Eye (tissue), 1 donor: Measurements from ENCODE around the gene BCOR.

ENCODE experiments used
- DNase-seq: peaks from one replicate; pipeline ENCODE4 v3.0.0-alpha.2; 2015

BCOR gene

GRCh38 chrX:40111868-40112267 lies 14.1 kb upstream of the BCOR start:
- no peak for DNase-seq

- peak; percentile 76 for DNase-seq
These were observed 11.7 kb upstream of the BCOR start for GRCh38 chrX:40109288-40110008.

- no peak for DNase-seq
These were observed 11.2 kb upstream of the BCOR start for GRCh38 chrX:40108959-40109287.

- peak; percentile 81 for DNase-seq
These were observed 10.6 kb upstream of the BCOR start for GRCh38 chrX:40108162-40108958.

- DNase-seq, result peak; percentile 71
These were observed 9.8 kb upstream of the BCOR start for GRCh38 chrX:40107291-40108161.

- DNase-seq, result no peak
These were observed 9.0 kb upstream of the BCOR start for GRCh38 chrX:40106676-40107290.

GRCh38 chrX:40105835-40106675 lies 8.3 kb upstream of the BCOR start:
- DNase-seq, result peak; percentile 88

GRCh38 chrX:40104985-40105834 lies 7.5 kb upstream of the BCOR start:
- DNase-seq, result peak; percentile 74

- DNase-seq, result peak; percentile 55
These were observed 6.8 kb upstream of the BCOR start for GRCh38 chrX:40104630-40104984.

- DNase-seq, result peak; percentile 29
These were observed 6.0 kb upstream of the BCOR start for GRCh38 chrX:40103565-40104323.

GRCh38 chrX:40102393-40103381 lies 4.9 kb upstream of the BCOR start:
- DNase-seq, result peak; percentile 62

GRCh38 chrX:40101430-40101802 lies 3.7 kb upstream of the BCOR start:
- DNase-seq, result peak; percentile 11

- peak; percentile 35 for DNase-seq
These were observed 3.0 kb upstream of the BCOR start for GRCh38 chrX:40100537-40101429.

GRCh38 chrX:40100141-40100536 lies 2.4 kb upstream of the BCOR start:
- DNase-seq, result peak; percentile 41

GRCh38 chrX:40099055-40099958 lies 1.5 kb upstream of the BCOR start:
- DNase-seq, result peak; percentile 62

- peak; percentile 82 for DNase-seq
These were observed 701 bp upstream of the BCOR start for GRCh38 chrX:40098264-40099054.
